Measurements from ENCODE around the gene SLC26A8.
"Not testable (repeated sequence)": the region's sequence is repeated elsewhere in the genome, so short reads cannot be mapped to it uniquely, and the experiment has no call there.

Gene SLC26A8

DNA sequence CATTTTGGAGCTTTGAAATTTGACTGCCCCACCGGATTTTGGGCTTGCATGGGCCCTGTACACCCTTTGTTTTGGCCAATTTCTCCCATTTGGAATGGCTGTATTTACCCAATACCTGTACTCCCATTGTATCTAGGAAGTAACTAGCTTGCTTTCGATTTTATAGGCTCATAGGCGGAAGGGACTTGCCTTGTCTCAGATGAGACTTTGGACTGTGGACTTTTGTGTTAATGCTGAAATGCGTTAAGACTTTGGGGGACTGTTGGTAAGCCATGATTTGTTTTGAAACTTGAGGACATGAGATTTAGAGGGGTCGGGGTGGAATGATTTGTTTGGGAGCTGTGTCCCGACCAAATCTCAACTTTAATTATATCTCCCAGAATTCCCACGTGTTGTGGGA, 83.3 kb downstream of the SLC26A8 start:
- DNase-seq = not testable (repeated sequence)

DNA sequence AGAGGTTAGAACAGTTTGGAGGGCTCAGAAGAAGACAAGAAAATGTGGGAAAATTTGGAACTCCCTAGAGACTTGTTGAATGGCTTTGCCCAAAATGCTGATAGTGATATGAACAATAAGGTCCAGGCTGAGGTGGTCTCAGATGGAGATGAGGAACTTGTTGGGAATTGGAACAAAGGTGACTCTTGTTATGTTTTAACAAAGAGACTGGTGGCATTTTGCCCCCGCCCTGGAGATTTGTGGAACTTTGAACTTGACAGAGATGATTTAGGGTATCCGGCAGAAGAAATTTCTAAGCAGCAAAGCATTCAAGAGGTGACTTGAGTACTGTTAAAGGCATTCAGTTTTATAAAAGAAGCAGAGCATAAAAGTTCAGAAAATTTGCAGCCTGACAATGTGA, 84.4 kb downstream of the SLC26A8 start:
- not testable (repeated sequence) for DNase-seq

DNA sequence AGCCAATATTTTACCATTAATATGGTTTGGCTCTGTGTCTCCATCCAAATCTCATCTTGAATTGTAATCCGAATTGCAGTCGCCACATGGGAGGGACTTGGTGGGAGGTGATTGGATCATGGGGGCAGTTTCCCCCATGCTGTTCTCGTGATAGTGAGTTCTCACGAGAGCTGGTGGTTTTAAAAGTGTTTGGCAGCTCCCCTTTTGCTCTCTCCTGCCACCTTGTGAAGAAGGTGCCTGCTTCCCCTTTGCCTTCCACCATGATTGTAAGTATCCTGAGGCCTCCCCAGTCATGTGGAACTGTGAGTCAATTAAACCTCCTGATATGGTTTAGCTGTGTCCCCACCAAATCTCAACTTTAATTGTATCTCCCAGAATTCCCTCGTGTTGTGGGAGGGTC, 85.2 kb downstream of the SLC26A8 start:
- DNase-seq = not testable (repeated sequence)

DNA sequence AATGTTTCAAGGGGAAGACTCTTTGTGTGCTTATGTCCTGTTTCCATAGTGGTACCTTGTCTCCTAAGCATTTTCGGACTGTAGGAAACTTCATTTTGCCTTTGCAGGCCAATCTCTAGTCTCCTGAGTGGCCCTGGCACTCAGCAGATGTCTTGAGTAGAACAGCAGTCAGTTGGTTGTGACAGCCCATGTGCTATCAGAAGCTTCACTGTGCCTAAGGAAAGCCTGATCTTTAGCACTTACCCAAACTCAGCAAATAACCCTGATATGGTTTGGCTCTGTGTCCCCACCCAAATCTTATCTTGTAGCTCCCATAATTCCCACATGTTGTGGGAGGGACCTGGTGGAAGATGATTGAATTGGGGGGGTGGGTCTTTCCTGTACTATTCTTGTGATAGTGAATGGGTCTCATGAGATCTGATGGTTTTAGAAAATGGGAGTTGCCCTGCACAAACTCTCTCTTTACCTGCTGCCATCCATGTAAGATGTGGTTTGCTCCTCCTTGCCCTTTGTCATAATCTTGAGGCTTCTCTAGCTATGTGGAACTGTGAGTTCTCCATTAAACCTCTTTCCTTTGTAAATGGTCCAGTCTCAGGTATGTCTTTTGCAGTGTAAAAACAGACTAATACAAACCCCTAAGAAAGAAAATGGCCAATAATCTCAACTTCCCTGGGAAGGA, 87.6 kb downstream of the SLC26A8 start:
- no peak for DNase-seq

DNA sequence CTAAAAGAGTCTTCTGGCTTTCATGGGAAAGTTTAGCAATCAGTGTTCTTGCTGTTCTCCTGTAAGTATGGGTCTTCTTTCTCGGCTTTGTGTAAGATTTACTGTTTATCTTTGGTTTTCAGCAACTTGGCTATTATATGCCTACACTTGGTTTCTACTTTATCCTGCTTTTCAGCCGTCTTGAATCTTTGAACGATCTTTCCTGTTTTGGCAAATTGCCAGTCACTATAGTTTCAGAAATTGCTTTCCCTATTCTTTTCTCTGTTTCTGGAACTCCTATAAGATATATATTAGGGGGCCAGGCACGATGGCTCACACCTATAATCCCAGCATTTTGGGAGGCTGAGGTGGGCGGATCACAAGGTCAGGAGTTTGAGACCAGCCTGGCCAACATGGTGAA, 89.0 kb downstream of the SLC26A8 start:
- no peak for DNase-seq

DNA sequence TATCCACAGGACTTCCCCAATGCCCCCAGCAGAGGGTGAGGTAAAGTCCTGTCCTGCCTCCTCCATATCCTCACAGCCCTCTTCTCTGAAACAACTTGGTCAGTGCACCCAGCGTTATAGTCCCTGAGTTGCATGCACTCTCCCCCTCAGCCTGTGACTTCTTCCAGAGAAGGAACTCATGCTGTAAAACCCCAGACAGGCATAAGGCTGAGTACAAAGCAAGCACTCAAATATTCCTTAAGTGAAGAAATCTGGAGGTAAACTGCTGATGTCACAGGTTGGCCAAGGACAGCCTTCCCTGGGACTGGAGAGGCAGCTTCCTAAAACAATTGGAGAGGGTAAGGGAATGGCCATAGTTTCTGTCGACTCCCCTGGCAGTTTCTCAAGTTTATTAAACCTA, 90.6 kb downstream of the SLC26A8 start:
- DNase-seq = no peak

DNA sequence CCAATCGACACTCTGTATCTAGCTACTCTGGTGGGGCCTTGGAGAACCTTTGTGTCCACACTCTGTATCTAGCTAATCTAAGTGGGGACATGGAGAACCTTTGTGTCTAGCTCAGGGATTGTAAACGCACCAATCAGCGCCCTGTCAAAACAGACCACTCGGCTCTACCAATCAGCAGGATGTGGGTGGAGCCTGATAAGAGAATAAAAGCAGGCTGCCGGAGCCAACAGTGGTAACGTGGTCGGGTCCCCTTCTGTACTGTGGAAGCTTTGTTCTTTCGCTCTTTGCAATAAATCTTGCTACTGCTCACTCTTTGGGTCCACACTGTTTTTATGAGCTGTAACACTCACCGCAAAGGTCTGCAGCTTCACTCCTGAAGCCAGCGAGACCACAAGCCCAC, 92.6 kb downstream of the SLC26A8 start:
- not testable (repeated sequence) for DNase-seq

DNA sequence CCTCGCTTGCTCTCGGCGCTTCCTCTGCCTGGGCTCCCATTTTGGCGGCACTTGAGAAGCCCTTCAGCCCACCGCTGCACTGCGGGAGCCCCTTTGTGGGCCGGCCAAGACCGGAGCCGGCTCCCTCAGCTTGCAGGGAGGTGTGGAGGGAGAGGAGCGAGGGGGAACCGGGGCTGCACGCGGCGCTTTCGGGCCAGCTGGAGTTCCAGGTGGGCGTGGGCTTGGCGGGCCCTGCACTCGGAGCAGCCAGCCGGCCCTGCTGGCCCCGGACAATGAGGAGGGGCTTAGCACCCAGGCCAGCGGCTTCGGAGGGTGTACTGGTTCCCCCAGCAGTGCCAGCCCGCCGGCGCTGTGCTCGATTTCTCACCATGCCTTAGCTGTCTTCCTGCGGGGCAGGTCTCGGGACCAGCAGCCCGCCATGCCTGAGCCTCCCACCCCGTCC, 93.3 kb downstream of the SLC26A8 start:
- no peak for DNase-seq

DNA sequence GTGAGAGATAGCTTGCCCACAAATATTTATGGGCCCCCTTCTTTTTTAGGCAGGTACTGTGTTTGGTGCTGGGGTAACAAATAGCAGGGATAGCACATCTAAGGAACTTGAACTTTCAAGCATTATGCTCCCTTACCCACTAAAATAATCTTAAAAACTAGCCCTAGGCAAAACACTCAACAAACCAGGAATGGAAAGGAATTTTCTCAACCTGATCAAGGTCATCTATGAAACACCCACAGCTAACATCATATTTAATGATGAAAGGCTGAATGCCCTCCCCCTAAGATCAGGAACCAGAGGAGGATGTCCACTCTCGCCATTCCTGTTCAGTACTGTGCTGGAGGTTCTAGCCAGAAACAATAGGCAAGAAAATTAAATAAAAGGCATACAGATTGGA, 94.8 kb downstream of the SLC26A8 start:
- no peak for DNase-seq

DNA sequence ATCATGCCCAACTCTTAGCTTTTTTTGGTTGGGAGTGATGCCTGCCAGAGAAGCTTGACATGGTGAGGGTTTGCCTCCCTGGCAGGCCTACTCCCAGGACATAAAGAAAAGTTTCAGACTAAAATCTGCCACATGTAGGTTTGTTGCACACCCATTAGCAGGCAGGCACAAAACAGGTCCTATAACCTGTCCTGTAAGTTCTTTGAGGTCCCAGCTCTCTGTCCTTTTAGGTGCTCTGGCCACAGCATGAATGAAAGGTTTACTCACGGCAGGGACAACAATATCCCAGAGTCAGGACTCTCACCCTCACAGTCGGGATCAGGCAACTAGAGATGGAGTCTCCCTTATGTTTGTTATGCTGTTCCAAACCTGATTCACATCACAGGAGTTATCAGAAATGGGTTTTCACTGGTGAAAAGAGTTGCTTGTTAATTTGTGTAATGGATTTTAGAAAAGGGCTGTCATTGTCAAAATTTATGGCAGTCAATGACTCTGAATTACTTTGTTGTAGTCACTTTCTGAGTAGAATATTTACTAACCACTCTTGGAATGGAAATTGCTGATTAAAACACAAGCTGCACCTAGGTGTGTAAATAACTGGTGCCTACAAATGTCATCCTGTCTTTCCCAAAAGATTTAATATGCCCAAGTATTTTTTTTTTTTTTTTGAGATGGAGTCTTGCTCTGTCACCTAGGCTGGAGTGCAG, 97.8 kb downstream of the SLC26A8 start:
- no peak for DNase-seq

DNA sequence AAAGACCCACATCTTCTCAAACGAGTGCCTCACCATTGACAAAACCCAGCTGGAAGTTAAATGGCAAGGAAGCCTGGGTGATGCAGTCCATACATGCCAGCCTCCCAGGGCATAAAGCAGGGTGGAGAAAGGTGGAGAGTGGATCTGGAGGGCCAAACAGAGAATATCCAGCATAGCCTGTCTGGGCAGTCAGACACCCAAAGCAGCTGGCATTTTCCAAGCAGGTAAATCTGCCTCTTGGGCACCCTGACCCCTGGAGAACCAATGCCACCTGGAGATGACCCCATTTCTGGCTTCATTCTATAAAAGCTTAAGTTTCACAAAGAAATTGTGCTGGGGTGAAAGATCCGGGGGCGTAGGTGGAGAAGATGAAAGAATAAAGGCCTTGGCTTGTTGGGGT, 98.5 kb downstream of the SLC26A8 start:
- no peak for DNase-seq

DNA sequence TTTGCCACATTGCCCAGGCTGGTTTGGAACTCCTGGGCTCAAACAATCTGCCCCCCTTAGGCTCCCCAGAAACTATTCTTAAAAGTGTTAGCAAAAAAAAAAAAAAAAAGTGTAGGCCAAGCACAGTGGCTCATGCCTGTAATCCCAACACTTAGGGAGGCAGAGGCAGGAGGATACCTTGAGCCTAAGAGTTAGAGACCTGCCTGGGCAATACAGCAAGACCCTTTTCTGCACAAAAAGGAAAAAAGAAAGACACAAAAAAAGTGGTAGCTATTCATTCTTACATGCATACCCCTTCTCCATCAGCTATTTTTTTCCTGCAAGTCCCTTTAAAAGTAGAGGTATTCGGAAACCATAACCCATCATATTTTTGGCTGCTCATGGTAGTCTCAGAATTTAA, 100.3 kb downstream of the SLC26A8 start:
- no peak for DNase-seq

DNA sequence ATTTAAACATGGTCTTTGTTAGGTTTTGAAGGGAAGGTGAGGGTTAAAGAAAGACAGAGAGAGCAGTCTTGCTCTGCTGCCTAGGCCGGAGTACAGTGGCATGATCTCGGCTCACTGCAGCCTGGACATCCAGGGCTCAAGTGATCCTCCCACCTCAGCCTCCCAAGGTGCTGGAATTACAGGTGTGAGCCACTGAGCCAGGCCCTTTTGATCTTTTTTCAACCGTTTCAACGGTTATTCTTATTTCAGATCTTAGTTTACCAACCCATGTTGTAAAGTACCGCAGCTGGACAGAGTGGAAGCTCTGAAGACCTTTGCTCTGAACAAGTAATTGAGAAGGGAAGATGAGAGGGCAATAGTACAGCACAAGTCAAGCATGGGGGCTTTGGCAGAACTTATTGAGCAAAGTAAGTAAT, 102.3 kb downstream of the SLC26A8 start:
- no peak for DNase-seq

DNA sequence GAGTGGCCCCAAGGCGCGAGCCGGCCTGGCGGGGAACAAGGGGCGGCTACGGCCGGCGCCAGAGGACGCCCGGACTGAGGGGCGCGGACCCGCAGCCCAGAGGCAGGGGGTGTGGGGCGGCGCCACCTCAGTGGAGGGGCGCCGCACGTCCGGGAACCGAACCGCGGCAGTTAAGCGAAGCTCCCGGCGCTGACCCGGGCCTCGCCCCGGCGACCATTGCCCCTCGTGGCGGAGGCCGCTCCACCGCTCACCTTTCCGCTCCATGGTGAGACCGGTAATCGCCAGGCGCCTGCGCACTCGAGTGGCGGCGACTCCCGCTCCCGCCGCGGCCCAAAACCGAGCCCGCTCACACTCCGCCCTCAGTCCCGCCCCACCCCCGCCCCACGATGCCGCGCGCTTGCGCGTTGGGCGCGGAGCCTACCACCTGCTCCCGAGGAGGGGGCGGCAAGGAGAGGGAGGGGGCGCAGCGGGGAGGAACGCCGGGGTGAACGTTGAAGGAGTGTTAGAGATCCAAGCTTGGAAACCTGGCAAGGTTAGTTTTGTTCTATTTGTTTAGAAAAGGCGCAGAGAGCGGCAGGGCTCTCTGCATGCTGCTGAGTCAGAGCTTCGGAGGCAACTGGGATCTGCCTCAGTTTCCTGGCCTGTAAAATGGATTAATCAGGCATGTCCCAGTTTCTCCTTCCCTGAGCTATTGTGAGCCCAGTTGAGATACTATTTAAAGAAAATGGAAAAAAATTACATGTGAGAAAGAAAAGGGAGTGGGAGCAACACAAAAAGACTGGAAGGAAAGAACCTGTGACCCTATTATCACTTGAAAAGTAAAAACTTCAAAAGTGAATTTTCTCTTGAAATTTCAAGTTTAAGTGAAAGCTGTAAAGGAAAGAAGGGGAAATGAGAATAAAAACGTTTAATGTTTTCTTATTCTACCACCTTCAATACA, 103.4 kb downstream of the SLC26A8 start, which contains the start of gene SRPK1:
TSS of gene SRPK1 (minus strand) at position 306 of the 940 bp plus-strand sequence. CDS start at position 264, 42 bp downstream.
- peak; percentile 91 to 92 for DNase-seq

DNA sequence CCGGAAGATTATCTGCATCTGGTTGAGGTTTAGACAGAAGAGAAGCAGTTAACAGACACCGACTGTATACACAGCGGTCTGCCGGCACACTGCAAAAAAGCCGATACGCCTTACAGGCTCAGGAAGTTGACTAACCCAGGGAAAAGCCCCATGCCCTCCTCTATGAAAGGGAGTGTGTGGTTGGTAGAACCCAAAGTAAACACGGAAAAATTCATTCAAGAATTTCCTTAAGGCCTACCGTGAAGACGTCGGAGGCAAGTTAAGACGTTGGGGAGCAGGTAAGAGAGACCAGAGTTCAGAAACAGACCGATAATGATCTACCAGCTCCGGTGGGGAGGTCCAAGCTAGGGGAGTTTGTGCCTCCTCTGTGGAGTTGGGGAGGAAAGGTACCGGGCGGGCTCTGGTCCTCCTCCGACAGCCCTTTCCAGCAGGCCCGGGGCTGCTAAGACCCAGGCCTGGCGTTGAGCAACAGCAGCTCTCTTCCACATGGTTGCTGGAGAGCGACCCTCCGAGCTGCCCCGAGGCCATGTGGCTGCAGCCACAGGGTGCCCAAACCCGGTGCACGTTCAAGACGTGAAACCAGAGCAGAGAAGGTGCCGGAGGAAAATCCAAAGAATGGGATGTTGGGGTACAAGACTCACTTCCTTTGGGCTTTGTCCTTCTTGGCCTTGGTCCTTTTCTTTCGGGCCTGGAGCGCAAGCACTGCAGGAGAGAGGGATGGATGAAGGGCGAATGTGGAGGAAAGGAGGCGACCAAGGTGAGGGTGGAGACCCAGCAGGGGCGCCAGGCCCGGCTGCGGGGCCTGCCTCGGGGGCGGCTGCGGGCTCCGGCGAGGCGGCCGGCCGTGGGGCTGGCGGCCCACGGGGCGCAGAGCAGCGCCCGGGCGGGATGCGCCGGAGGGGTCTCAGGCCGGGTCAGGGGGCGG, 104.4 kb downstream of the SLC26A8 start:
- DNase-seq = peak; percentile 59 to 68

DNA sequence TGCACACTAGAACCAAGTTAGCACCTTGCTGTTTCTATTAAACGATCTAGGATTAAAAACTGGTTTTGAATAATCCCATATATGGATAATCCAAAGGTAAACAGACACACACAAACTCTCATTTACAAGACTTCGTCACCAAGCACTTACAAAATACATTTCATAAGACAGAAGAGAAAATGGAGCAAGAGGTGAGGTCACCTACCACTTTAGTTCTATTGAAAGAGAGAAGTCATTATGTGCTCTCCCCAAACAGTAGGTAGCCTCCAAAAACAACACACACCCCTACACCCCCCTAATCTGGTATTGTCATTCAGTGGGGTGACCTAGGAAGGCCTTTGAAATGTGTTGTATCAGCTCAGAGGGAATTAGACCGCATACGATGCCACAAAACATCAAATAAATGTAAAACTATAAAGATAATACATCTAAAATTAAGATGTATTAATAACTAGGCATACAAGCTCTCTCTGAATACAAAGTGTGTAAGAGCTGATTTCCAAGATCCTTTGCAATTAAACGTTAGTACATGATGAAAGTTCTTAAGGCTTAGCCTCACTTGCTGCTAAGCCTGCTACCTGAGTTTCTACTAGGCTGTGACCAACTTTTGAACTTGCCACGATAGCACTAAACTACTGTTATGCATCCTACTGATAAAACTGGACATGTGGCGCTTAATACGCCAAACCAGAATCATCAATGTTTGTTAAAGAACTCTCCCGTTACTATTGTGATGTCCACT, 105.2 kb downstream of the SLC26A8 start:
- no peak for DNase-seq

DNA sequence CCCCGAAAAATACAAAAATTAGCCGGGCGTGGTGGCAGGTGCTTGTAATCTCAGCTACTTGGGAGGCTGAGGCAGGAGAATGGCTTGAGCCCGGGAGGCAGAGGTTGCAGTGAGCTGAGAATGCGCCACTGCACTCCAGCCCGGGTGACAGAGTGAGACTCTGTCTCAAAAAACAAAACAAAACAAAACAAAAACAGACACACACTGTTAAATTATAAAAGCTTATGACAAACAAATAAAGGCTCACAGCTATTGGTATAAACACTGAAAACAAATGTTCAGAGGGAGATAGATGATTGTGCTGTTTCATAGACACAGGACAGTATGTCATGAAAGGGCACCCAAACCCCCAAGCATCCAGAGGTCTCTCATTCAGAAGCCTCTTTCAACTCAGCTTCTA, 107.5 kb downstream of the SLC26A8 start:
- DNase-seq = not testable (repeated sequence)

DNA sequence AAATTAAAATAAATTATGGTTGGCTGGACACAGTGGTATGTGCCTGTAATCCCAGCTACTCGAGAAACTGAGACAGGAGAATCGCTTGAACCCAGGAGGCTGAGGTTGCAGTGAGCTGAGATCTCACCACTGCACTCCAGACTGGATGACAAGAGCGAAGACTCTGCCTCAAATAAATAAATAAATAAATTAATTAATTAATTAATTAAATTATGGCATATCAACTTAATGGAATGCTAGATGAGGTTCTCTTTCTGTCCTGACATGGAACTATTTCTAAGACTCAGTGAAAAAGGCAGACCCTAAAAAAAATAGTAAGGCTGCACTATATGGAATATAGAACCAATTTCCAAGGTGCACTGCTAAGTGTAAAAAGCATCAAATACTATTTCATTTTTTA, 108.4 kb downstream of the SLC26A8 start:
- no peak for DNase-seq

DNA sequence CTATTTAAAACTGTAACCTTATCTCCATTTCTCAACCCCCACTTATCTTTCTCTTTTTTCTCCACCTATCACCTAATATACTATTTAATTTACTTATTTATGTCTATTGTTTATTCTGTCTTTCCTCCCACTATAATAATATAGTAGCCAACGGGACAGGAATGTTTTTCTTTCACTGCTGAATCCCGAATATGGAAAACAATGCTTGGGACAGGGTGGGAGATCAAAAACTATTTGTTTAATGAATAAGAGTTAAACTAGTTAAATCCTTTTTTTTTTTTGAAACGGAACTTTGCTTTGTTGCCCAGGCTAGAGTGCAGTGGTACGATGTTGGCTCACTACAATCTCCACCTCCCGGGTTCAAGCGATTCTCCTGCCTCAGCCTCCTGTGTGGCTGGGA, 109.9 kb downstream of the SLC26A8 start:
- no peak for DNase-seq

DNA sequence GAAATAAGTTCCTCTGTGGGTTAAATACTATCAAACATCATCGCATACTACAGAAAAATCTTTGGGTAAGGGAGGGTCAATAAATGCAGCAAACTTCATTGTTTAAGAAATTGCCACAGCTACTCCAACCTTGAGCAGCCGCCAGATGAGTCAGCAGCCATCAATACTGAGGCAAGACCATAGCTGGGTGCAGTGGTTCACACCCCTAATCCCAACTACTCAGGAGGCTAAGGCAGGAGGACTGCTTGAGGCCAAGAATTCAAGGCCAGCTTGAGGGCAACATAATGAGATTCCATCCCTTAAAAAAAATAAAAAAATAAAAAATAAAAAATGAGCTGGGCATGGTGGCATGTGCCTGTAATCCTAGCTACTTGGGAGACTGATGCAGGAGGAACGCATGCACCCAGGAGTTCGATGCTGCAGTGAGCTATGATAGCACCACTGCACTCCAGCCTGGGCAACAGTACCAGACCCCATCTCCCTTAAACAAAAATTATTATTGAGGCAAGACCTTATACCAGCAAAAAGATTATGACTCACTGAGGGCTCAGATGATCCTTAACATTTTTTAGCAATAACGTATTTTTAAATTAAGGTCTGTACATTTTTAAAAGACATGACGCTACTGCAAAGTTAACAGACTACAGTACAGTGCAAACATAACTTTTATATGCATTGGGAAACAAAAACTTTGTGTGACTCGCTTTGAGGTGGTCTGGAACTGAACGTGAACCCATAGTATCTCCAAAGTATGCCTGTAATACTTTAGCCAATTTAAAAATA, 112.4 kb downstream of the SLC26A8 start:
- no peak for DNase-seq

DNA sequence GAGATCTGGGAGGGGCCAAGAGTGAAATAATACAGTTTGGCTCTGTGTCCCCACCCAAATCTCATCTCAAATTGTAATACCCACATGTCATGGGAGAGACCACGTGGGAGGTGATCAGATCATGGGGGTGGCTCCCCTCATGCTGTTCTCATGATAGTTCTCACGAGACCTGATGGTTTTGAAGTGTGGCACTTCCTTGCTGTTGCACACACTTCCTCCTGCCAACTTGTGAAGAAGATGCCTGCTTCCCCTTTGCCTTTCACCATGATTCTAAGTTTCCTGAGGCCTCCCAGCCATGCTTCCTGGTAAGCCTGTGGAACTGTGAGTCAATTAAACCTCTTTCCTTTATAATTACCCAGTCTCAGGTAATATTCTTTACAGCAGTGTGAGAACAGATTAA, 114.9 kb downstream of the SLC26A8 start:
- not testable (repeated sequence) for DNase-seq

Measured in activated CD4-positive, alpha-beta T cell treated with anti-CD3 and anti-CD28 coated beads, Interleukin-2, amount 50 U/mL, for 48 hours (primary cell).